ENCODE data around the gene C1orf74.

Gene C1orf74

DNA sequence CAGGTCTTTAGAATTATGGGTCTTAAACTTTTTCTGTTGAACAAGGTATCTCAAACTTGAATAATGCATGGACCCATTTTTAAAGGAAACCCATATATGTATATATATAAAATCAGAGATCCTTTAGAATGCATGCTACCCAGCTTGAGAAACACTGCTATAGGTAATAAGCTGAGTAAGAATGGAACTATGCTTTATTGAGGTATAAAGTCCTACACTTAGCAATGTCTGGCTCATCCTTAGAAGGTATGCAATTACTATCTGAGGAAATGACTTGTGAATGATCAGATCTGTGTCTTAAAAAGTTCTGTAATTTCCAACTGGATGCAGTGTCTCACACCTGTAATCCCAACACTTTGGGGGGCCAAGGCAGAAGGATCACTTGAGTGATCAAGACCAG lies 17.3 kb downstream of the C1orf74 start:
- DNase-seq (ENCODE audit: low read depth): no peak
- TF ChIP-seq, protein P1, sequence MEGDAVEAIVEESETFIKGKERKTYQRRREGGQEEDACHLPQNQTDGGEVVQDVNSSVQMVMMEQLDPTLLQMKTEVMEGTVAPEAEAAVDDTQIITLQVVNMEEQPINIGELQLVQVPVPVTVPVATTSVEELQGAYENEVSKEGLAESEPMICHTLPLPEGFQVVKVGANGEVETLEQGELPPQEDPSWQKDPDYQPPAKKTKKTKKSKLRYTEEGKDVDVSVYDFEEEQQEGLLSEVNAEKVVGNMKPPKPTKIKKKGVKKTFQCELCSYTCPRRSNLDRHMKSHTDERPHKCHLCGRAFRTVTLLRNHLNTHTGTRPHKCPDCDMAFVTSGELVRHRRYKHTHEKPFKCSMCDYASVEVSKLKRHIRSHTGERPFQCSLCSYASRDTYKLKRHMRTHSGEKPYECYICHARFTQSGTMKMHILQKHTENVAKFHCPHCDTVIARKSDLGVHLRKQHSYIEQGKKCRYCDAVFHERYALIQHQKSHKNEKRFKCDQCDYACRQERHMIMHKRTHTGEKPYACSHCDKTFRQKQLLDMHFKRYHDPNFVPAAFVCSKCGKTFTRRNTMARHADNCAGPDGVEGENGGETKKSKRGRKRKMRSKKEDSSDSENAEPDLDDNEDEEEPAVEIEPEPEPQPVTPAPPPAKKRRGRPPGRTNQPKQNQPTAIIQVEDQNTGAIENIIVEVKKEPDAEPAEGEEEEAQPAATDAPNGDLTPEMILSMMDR (conservative IDR thresholded peaks at IDR 0.05; ENCODE audit: control insufficient read depth, insufficient read depth, low read depth, low read length): no peak
- no peak overlapping the region for H3K4me3 ChIP-seq (ENCODE audit: control insufficient read depth, low read depth, low read length)

DNA sequence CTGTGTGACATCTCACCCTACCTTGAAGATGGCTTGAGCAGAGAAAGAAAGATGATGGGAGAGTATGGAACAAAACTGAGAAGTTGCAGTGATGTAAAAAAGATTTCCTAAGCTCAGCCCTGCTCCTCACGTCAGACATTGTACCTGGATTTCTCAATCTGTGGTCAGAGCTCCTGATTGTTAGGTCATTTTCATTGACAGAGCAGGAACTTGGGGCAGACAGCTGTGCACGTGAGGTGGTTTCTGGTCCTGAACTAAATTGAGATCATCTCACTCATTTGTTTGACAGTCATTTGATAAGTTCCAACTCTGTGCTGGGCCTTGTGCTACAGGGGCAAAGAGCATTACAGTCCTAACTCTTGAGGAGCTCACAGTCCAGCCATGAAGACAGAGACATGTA lies 18.3 kb downstream of the C1orf74 start:
- no peak for DNase-seq (ENCODE audit: low read depth)
- no peak overlapping the region for H3K4me3 ChIP-seq (ENCODE audit: control insufficient read depth, low read depth, low read length)
- TF ChIP-seq, protein P1 (conservative IDR thresholded peaks at IDR 0.05; ENCODE audit: control insufficient read depth, insufficient read depth, low read depth, low read length): no peak

DNA sequence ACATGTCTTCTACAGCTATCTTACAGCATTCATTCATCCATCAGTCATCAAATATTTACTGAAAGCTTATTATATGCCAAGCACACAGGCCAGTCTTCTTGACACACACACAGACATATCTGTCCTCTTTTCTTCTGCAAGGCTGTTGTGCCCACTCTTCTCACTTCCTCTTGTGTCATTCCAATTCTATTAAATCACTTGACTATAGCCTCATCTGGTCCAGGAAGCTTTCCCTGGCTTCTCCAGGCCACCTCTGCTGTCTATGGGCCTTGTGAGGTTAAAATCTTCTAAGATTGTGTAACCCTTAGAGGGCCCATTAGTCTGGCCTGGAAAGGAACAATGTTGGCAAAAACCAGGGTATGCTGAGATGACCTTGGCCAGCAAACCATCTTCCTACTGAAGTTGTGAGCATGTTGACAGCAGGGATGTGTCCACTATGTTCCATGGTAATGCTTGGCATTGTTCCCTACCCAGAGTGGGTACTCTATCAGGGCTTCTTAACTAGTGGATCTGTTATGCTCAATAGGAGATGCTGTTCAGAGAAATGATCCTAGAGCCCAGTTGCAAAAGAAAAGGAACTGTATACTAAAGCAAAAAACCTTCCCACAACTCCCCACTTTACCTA lies 23.2 kb downstream of the C1orf74 start:
- TF ChIP-seq, protein P1 (conservative IDR thresholded peaks at IDR 0.05; ENCODE audit: control insufficient read depth, insufficient read depth, low read depth, low read length): no peak
- DNase-seq (ENCODE audit: low read depth): no peak
- no peak overlapping the region for H3K4me3 ChIP-seq (ENCODE audit: control insufficient read depth, low read depth, low read length)

DNA sequence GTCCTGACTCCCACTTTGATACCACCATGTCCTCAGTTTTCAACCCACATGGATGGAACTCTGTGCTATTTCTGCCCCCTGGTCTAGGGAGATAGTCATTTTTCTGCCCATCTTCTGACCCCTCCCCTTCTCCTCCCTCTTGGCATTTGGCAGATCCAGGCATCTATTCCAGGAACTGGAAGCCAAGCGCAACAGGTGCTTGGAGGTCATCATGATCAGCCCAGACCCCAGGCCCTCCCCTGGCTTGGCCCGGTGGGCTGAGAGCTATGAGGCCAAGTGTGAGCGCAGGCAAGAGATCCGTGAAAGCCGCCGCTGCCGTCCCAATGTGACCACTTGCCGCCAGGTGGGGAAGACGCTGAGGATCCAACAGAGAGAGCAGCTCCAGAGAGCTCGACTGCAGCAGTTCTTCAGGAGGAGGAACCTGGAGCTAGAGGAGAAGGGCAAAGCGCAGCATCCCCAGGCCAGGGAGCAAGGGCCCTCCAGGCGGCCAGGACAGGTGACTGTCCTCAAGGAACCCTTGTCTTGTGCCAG lies 24.5 kb downstream of the C1orf74 start:
- TF ChIP-seq, protein P1 (conservative IDR thresholded peaks at IDR 0.05; ENCODE audit: control insufficient read depth, insufficient read depth, low read depth, low read length): no peak
- H3K4me3 ChIP-seq (ENCODE audit: control insufficient read depth, low read depth, low read length): no peak overlapping the region
- DNase-seq (ENCODE audit: low read depth): no peak

DNA sequence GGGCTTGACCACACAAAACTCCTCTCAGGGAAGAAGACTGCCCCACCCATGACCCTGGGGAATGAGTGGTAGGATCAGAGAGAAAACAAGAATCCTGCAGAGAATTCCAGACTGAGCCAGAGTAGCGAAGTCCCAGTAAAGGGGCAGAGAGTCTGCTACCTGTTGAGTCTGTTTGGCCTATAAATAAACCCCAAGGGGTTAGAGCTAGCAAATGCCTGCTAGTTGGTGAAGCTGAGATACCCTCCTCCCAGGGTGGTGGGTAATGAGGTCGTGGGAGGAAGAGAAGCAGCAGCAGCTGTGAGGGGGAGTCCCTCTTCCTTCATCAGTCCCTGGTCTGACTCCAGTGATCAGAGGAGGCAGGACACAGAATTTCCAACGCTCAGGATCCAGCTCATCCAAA lies 26.0 kb downstream of the C1orf74 start:
- DNase-seq (ENCODE audit: low read depth): no peak
- TF ChIP-seq, protein P1 (conservative IDR thresholded peaks at IDR 0.05; ENCODE audit: control insufficient read depth, insufficient read depth, low read depth, low read length): no peak
- no peak overlapping the region for H3K4me3 ChIP-seq (ENCODE audit: control insufficient read depth, low read depth, low read length)

DNA sequence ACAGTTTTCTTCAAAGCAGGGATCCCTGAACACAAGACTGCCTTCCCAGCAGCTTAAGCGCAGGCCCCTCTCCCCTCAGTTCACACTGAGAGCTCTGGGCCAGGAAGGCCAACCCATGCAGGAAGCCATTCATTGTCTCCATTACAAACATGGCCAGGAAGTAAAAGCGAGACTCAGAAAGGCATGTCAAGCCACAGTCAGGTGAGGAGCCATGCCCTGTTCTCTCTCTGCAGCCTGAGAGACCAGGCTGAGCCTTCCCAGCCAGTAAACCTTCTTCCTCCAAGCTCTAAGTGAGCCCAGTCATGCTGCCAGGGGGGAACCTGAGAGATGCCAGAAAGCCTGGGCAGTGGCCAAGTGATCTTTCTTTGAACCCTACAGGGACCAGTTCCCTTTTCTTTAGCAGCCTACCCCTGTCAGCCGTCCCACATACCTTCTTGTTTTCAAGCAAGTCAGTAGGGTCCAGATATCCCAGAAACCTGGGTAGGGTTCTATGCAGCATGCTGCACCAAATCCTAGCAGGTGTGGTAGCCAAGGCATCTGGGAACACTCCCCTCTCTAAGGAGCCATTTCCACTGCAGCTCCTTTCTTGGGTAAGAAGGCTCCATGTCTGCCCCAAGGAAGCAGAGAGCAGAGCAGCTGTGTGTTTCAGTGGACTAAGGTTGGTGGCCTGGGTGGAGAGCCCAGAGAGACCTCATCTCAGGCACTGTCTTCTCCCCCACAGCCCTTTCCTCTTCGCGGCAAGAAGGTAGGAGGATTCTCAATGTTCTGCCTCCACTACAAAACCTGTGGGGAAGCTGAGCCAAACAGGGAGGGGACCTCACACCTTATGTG lies 27.5 kb downstream of the C1orf74 start:
- DNase-seq (ENCODE audit: low read depth): no peak
- no peak overlapping the region for H3K4me3 ChIP-seq (ENCODE audit: control insufficient read depth, low read depth, low read length)
- TF ChIP-seq, protein P1 (conservative IDR thresholded peaks at IDR 0.05; ENCODE audit: control insufficient read depth, insufficient read depth, low read depth, low read length): no peak

All from fibroblast of mammary gland (primary cell).